ENCODE results near the gene CNTROB. TPM values are rescaled to one million over a fixed set of nuclear protein-coding genes. Genes with fewer than 3 reads are reported as not detected.

CNTROB gene
- total and polyA plus RNA-seq, 2 donors (not counting 1 experiment from before 2014, with no cell fraction given), result 23.1 to 34.8 TPM

- no peak overlapping the region for H2AFZ ChIP-seq (ENCODE audit: insufficient read depth, low read depth, low read length, poor library complexity, severe bottlenecking)
- H3K4me2 ChIP-seq (replicated peaks; ENCODE audit: low read depth, low read length, poor library complexity, severe bottlenecking), result no peak overlapping the region
- no peaks in the 10 kb centered on the region for H3K36me3 ChIP-seq (replicated peaks in 1 of 2; ENCODE audit: control extremely low read depth in 1 of 2, control insufficient read depth in 1 of 2, extremely low read depth in 1 of 2, insufficient read depth in 2 of 2, low read length in 1 of 2)
- H3K4me1 ChIP-seq (ENCODE audit: control insufficient read depth in 2 of 2, insufficient read depth in 2 of 2, low read length in 2 of 2), result peaks cover 12 to 20% of the 10 kb centered on the region in 2 donors
- no peaks in the 10 kb centered on the region for H3K9me3 Mint-ChIP-seq (ENCODE audit: insufficient read depth)
- ATAC-seq (ENCODE audit: low read depth) (no peak), DNase-seq (no peak)
- ChIA-PET POLR2A (no interaction called here), CTCF (interaction anchor here (1.3 to 1.6 kb wide), 3 partner anchors 11 to 132 kb away, joined by 4 to 5 read pairs (median 5); no protein-coding TSS in a partner anchor)
- no peaks in the 10 kb centered on the region for H3K79me2 ChIP-seq (ENCODE audit: control insufficient read depth, insufficient read depth, low read length)
- H3K27ac Mint-ChIP-seq, result no peak overlapping the region
- peaks cover 0 to 23% (median 0%) of the 10 kb centered on the region in 4 experiments for H3K27me3 ChIP-seq (replicated peaks in 1 of 4; ENCODE audit: control extremely low read depth in 1 of 4, control insufficient read depth in 3 of 4, insufficient read depth in 4 of 4, low read length in 3 of 4)
- peaks cover 23% of the 10 kb centered on the region for H3K27me3 Mint-ChIP-seq
- no peak overlapping the region for H3K27ac ChIP-seq (ENCODE audit: low read length in 2 of 2)
- H3K4me1 Mint-ChIP-seq, result peaks cover 24% of the 10 kb centered on the region
- H3K9me3 ChIP-seq (ENCODE audit: control extremely low read depth in 1 of 3, control insufficient read depth in 2 of 3, insufficient read depth in 1 of 3, low read length in 2 of 3), result no peaks in the 10 kb centered on the region
- no peaks in the 10 kb centered on the region for H4K20me1 ChIP-seq (ENCODE audit: control insufficient read depth, insufficient read depth, low read length, poor library complexity, severe bottlenecking)
- H3K9ac ChIP-seq (ENCODE audit: low read length), result no peak overlapping the region
- no peak overlapping the region for H3K4me3 ChIP-seq (ENCODE audit: control extremely low read depth in 1 of 5, extremely low read depth in 1 of 5, insufficient read depth in 1 of 5, low read depth in 2 of 5, low read length in 4 of 5)
- TF ChIP-seq CTCF (IDR thresholded peaks at IDR 0.05) (no peak), EZH2 (IDR thresholded peaks at IDR 0.05; ENCODE audit: borderline replicate concordance, insufficient read depth, low read depth, low read length, poor library complexity, severe bottlenecking) (no peak)
- H3K4me3 Mint-ChIP-seq, result no peak overlapping the region
- intact Hi-C loops (cut with micrococcal nuclease), result no loop called here
- 98% methylated on average over 26 of the region's 27 CpGs for WGBS (ENCODE audit: insufficient coverage)
Observed at GRCh38 chr17:7993972-7994589, 62.1 kb downstream of the CNTROB start.

- ATAC-seq (ENCODE audit: low read depth) (no peak), DNase-seq (no peak)
- TF ChIP-seq EZH2 (IDR thresholded peaks at IDR 0.05; ENCODE audit: borderline replicate concordance, insufficient read depth, low read depth, low read length, poor library complexity, severe bottlenecking) (no peak), CTCF (IDR thresholded peaks at IDR 0.05) (no peak)
- Histone ChIP-seq H3K27me3 (replicated peaks in 1 of 4; ENCODE audit: control extremely low read depth in 1 of 4, control insufficient read depth in 3 of 4, insufficient read depth in 4 of 4, low read length in 3 of 4) (peaks cover 0 to 23% (median 4%) of the 10 kb centered on the region in 4 experiments), H3K79me2 (ENCODE audit: control insufficient read depth, insufficient read depth, low read length) (no peaks in the 10 kb centered on the region), H4K20me1 (ENCODE audit: control insufficient read depth, insufficient read depth, low read length, poor library complexity, severe bottlenecking) (no peaks in the 10 kb centered on the region), H3K36me3 (replicated peaks in 1 of 2; ENCODE audit: control extremely low read depth in 1 of 2, control insufficient read depth in 1 of 2, extremely low read depth in 1 of 2, insufficient read depth in 2 of 2, low read length in 1 of 2) (no peaks in the 10 kb centered on the region), H3K4me3 (ENCODE audit: control extremely low read depth in 1 of 5, extremely low read depth in 1 of 5, insufficient read depth in 1 of 5, low read depth in 2 of 5, low read length in 4 of 5) (no peak overlapping the region), H2AFZ (ENCODE audit: insufficient read depth, low read depth, low read length, poor library complexity, severe bottlenecking) (no peak overlapping the region), H3K4me1 (ENCODE audit: control insufficient read depth in 2 of 2, insufficient read depth in 2 of 2, low read length in 2 of 2) (peaks cover 4 to 5% of the 10 kb centered on the region in 2 donors), H3K4me2 (replicated peaks; ENCODE audit: low read depth, low read length, poor library complexity, severe bottlenecking) (no peak overlapping the region), H3K9ac (ENCODE audit: low read length) (no peak overlapping the region), H3K27ac (ENCODE audit: low read length in 2 of 2) (no peak overlapping the region), H3K9me3 (ENCODE audit: control extremely low read depth in 1 of 3, control insufficient read depth in 2 of 3, insufficient read depth in 1 of 3, low read length in 2 of 3) (no peaks in the 10 kb centered on the region)
- POLR2A ChIA-PET, result no interaction called here
- CTCF ChIA-PET, result interaction anchor here (0.6 kb wide), 1 partner anchor 133 kb away, joined by 5 read pairs; no protein-coding TSS in a partner anchor
- 93% methylated on average over 2 of the region's 2 CpGs for WGBS (ENCODE audit: insufficient coverage)
- H3K4me1 Mint-ChIP-seq, result peaks cover 14% of the 10 kb centered on the region
- no peak overlapping the region for H3K27ac Mint-ChIP-seq
- H3K9me3 Mint-ChIP-seq (ENCODE audit: insufficient read depth), result no peaks in the 10 kb centered on the region
- H3K4me3 Mint-ChIP-seq, result no peak overlapping the region
- H3K27me3 Mint-ChIP-seq, result peaks cover 30% of the 10 kb centered on the region
- intact Hi-C loops (cut with micrococcal nuclease), result no loop called here
Observed at GRCh38 chr17:7995724-7996123, 63.7 kb downstream of the CNTROB start.
